Activated T-cell treated with anti-CD3 and anti-CD28 coated beads for 1 hour (primary cell): Measurements from ENCODE around the gene KLHDC9.
A peak's percentile ranks its signal among the peaks of the same experiment; 100 is the strongest.
"Not testable (repeated sequence)": the region's sequence is repeated elsewhere in the genome, so short reads cannot be mapped to it uniquely, and the experiment has no call there.

Source experiments
- DNase-seq: peaks from one replicate; pipeline ENCODE4 v3.0.0-alpha.2; 2020; ENCODE audit warnings: low read depth

The KLHDC9 gene

DNA sequence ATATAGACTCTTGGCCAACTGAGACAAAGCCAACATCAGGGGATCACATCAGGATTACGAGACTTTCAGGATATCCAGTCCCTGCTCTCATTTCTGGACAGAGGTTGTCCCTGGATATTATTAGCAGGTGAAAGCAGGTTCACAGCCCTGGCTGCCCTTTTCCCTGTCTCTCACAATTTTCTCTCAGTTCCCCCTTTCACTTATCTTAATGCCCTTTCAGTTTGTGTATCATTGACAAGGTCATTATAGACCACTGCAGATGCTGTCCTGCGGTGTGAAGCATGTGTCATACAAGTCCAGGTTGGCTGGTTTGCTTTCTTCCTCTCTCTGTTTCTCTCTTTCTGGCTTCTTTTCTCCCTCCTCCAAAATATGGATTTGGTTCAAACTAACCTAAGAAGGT lies 2.1 kb upstream of the KLHDC9 start:
- no peak for DNase-seq

DNA sequence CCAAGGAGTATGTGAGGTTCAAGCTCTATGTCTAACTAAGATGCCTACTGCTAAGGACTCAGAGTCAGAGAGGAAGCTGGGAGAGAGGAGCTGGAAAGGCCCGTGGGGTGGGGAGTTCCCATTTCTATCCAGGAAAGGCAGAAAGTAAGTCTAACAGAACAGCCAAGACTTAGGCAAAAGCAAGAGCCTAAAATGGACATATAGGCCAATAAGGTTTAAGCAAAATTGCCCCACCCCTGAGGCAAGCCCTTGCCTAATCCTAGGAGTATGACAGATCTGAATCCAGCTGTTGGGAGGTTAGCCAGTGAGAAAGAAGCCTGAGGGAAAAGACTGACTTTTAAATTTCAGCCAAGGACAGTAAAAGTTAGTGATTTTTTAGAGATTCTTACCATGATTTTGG lies 1.6 kb upstream of the KLHDC9 start:
- DNase-seq = no peak

DNA sequence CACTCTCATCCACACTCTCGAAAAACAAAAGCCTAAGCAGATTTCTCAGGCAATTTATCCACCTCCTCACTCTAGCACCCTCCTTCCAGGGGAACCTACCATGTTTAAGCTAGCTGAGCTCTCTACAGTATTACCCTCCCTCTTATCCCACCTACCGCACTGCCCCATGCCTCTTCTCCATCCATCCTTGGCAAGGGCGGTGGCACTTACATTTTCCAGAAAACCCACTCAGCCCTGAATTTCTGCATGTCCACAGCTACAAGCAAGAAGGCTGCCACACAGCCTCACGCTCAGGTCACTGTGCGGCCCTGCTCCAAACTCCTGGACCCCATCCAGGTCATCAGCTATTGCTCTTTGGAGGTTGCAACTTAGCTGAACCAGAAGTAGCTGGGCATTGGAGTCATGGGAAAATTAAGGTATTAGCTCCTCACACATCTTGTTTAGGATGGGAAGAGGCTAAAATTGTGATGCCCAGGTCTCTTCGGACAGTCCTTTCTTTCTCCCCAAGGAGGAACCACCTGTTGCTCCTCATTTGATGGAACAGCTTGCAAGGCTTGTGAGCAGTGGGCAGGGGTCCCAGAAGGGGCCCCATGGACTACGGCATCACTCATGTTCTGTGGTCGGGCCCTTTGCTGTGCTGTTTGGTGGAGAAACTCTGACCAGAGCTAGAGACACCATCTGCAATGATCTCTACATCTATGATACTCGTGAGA lies 1.1 kb downstream of the KLHDC9 start:
- DNase-seq = no peak

DNA sequence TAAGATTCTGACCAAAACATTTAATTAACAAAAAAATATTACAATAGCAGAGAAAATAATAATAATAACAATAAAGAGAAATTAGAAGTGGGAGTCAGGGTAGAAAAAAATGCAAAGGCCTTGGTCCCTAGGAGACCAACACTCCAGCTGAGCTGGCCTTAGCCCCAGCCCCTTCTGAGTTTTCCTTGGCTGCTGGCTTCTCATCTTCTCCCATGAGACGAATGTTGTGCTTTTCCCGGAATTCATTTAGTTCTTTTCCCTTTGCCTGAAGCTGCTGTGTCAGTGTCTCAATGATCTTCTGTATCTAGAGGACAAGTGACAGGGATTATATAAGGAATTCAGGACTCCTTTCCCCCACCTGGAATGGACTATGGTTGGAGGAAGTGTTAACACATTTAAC lies 2.4 kb downstream of the KLHDC9 start:
- DNase-seq = no peak

DNA sequence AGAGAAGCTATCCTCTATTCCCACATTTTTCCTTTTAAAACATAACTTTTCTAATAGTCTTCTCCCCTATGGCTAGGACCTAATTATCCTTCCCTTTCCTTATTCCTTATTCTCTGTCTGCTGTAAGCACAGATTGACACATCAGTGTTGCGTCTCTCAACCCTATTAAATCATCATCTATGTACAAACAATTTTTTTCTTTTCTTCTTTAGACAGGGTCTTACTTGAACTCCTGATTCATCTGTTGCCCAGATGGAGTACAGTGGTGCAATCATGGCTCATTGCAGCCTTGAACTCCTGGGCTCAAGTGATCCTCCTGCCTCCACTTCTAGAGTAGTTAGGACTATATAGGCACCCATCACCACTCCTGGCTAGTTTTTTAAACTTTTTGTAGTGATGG lies 8.3 kb downstream of the KLHDC9 start:
- no peak for DNase-seq

DNA sequence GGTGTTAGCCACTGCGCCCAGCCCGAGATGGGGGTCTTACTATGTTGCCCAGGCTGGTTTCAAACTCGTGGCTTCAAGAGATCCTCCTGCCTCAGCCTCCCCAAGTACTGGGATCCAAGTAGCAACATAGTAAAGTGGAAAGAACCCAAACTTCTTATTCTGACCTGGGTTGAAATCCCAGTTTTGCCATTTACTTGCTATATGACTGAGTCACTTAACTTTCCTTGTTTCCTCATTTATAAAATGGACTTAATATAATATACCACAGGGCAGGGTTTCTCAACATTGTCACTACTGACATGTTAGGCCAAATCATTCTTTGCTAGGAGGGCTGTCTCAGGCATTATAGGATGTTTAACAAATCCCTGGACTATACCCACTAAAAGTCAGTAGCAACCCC lies 13.0 kb downstream of the KLHDC9 start:
- DNase-seq = no peak

DNA sequence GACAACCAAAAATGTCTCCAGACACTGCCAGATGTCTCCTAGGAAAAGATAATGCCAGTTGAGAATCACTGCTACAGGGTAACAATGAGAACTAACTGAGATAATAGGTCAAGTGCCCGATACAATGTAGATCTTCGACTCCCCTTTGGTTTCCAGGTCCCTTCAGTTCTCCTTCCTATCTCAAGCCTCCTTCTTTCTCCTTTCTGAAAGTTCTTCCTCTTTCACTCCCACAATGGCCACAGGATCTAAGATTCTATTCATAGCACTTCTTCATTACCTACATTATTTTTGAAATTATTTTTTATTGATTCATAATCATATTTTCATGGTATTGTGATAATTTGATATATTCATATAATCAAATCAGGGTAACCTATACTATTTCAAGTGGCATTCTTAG lies 13.4 kb downstream of the KLHDC9 start:
- DNase-seq = no peak

DNA sequence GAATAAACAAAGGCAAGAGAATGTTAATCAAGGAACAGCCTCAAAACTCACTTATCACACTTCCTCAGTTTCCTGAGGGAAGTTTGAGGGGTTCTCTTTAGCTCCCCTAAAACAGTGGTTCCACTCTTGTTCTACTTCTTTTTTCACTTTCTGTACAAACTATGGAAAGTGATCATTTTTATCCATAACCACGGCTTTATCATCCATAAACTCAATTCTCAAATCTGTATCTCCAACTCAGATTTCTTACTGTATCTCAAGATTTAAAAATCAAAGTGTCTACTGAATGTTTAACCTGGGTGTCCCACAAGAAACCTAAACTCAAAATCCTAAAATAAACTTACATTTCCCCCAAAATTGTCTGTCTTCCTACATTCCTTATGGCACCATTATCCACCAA lies 15.8 kb downstream of the KLHDC9 start:
- no peak for DNase-seq

DNA sequence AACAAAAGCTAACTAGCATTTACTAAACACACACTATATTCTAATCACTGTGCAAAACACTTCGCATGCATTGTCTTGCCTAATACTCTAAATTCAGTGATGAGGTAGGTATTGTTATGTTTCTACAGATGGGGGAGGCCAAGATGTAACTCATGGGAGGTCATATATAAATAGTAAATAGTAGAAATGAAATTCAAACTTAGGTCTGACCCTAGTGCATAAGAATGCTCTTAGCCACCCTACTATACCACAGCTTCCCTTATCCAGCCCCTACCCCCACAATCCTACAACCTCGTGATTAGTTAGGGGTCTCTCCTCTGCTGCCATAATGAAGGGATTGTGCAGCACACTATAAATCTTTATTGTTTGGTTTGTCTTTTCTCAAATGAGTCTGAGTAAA lies 16.4 kb downstream of the KLHDC9 start:
- DNase-seq = no peak

DNA sequence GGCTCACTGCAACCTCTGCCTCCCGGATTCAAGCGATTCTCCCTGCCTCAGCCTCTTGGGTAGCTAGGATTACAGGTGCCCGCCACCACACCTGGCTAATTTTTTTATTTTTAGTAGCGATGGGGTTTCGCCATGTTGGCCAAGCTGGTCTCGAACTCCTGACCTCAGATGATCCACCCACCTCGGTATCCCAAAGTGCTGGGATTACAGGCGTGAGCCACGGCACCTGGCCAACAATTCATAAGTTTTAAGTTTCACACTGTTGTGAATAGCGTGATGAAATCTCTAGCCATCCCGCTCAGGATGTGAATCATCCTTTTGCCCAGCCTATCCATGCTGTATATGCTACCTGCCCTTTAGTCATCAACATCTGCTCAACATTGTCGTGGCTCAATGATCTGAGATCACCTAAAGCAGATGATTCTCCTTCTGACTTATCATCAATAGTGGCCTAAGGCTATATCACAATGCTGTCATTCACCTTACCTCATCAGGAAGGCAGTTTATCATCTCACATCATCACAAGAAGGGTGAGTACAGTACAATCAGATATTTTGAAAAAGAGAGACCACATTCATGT lies 17.1 kb downstream of the KLHDC9 start:
- DNase-seq = no peak

DNA sequence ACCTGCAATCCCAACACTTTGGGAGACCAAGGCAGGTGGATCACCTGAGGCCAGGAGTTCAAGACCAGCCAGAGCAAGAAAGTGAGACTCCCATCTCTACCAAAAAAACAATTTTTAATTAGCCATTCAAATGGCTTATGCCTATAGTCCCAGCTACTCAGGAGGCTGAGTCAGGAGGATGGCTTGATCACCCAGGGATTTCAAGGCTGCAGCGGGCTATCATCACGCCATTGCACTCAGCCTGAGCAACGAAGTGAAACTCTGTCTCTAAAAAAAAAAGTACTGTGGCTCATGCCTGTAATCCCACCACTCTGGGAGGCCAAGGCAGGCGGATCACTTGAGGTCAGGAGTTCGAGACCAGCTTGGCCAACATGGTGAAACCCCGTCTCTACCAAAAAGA lies 17.8 kb downstream of the KLHDC9 start:
- DNase-seq = not testable (repeated sequence)

DNA sequence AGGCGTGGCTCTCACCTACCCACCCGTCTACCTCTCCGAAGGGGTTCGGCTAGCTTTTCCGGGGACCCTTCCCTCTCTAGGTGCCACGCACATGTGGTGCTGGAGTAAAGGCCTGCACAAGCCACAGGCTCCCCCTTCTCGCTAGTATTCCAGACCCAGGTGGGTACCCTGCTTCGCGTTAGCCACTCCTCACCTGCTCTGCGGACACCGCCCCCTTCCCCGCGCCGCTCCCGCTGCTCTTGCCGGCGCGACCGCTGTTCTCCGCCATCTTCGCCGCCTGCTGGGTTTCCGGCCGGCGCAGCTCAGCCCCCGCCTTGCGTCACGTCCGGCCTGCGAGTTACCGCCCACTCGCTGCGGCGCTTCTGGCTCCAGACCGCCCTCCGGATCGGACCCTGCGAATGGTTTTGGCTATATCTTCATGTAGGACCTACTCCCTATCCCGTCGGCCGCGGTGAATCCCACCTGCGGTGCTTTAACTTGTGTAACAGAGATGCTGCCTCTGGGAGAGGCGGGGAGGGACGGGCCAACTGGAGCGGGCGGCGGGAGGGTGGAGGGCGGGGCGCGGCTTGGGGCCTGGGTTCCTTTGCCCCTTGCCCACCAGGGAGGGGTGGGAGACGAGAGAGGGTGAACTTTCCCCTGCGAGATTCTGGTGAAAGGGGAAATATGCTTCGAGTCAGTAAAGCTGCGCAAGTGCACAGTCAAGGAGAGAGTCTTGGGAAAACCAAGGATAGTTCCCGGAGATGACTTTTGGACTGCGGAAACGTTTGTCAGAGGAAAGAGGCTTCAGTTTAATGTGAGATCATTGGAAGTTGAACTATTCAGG lies 19.8 kb downstream of the KLHDC9 start, which contains the start of the genes NIT1 and PFDN2:
NIT1 (plus strand) TSS at position 347 of the 823 bp plus-strand sequence; CDS start at position 419, 72 bp downstream.
PFDN2 (minus strand) TSS at position 279 of the 823 bp plus-strand sequence; CDS start at position 268, 11 bp downstream.
- peak; percentile 72 for DNase-seq

DNA sequence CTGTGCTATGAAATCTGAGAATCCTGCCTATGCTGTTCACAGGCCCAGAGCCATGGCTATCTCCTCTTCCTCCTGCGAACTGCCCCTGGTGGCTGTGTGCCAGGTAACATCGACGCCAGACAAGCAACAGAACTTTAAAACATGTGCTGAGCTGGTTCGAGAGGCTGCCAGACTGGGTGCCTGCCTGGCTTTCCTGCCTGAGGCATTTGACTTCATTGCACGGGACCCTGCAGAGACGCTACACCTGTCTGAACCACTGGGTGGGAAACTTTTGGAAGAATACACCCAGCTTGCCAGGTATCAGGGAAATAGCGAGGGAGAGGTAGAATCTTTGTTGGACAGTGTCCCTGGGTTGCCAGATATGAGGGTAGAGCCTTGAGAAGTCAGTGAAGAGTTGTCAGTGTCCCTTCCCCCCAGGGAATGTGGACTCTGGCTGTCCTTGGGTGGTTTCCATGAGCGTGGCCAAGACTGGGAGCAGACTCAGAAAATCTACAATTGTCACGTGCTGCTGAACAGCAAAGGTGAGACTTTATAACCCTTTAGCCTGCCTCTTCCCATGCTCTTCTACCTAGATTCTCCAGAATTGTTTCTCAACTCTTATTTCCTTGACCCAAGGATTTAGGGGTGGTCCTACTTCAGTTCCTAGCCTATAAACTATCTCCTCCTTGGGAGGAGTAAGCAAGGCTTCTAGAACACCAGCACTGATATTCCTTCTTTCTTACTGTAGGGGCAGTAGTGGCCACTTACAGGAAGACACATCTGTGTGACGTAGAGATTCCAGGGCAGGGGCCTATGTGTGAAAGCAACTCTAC lies 21.1 kb downstream of the KLHDC9 start:
- DNase-seq = peak; percentile 24

DNA sequence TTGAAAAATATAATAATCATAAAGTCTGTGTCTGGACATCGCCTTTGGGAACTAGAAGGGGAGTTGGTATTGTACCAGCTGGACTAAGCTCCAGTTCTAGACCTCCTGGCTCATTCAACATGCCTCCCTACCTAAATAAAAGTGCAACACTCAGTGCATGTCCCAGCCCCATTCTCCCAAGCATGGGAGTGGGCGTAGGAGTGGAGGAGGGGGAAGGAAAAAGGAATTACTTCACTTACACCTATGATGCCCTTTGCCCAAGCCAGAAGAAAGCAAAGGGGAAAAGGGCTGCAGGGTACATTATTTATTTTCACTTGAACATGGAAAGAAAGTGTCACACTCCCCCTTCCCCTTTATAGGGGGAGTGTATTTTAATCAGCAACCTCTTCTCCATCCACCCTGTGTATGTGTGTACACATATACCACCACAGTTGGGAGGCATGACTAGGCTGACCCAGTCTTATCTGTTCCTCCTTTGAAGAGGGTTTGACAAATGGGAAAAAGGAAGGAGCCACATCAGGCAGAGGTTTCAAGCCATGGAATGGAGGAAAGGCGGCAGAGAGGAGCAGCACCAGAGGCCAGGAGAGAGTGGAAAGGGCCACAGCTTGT lies 23.0 kb downstream of the KLHDC9 start:
- DNase-seq = no peak

DNA sequence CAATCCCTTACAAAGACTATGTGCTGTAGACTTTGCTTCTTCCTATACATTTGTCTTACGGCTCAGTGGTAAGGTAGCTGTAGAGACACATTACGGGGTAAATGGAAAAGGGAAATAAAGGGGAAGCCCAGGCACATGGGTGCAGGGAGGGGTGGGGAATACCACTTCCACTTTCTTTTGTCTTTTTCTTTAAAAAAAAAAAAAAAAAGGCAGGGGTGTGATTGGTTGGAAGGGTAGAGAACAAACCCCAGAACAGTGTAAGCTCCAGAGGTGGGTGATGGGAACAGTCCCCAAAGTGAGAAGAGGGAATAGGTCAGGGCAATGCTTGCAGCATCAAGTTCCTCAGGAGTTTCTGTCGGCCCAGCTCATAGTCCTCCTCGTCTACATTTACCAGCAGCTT lies 23.7 kb downstream of the KLHDC9 start:
- no peak for DNase-seq

DNA sequence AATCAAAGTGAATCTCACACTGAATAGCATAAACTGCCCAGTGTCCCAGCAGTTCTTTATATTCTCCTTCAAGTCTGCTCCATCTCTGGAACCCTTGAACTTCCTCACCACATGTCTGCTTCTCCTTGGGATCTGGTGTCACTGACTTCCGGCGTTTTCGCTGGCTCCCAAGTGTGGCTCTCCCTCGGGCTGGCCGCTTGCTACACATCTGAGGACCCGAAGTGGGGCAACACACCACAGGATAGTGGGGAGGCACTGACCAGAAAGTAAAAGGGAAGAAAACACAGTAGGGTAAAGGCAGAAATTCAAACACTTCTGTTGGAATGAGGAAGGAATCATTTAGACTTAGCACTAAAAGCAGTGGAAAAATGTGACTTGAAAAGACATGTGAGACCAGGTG lies 24.8 kb downstream of the KLHDC9 start:
- DNase-seq = no peak

DNA sequence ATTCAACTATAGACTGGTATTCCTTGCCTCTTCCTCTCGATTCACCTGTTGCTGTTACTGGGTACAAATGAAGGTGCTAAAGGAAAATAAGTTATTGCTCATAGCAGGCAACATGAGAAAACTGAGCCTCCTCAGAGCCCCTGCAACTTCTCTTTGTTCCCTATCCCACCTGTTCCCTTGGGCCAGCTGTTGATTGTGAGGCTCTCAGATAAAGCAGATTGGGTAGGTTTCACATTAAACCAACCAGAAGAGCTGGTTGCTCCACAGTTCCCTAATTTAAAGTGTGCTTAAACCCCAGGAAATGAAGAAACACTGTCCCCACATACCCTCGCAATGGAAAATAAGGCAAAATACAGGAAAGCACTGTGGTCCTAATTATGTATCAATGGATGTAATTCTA lies 29.5 kb downstream of the KLHDC9 start:
- no peak for DNase-seq

DNA sequence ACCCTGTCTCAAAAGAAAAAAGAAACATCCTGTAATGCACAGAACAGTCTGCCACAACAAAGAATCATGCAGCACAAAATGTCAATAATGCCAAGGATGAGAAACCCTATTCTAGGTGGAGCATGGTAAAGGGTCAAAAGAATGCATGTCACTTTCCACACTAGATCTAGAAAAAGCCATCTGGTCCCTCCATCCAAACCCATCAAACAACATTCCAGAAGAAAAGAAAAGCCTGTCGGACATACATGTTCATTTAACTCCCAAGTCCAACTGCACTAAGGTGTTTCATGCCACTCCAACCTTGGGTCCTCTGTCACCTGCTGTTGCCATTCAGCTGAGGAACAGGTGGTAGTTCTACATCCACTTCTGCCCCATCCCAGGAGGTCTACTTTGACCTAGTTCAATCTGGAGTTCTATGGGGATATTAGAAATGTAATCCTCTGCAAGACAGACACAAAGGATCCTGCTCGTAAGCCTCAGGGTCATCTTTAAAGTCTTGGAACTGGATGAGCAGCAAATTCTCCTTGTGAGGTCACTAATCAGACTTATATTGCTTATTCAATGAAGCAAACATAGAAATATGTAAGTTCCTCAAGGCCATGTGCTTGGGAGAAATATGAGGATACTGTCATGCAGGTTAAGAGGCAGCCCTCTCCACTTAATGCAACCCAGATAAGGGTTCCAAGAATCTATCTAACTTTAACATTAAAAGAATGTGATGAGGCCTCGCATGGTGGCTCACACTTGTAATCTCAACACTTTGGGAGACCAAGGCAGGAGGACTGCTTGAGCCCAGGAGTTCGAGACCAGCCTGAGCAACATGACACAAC lies 30.6 kb downstream of the KLHDC9 start:
- DNase-seq = no peak

DNA sequence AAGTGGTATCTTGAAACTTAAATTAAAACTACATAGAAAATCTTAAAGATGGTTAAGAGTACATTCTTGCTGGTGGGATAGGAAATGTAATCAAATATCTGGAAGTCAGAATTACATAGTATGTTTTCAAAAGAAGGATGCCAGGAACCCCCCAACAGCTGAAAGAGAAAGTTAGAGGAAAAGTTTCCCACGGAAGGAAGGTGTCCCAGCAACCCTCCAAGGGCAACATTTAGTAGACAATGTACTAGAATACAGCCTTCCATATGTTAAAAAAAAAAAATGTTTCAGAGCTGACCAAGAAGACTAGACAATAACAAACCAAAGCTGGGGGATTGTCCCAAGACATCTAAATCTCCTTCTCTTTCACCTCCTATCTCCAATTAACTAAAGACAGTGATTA lies 32.1 kb downstream of the KLHDC9 start:
- DNase-seq = no peak

DNA sequence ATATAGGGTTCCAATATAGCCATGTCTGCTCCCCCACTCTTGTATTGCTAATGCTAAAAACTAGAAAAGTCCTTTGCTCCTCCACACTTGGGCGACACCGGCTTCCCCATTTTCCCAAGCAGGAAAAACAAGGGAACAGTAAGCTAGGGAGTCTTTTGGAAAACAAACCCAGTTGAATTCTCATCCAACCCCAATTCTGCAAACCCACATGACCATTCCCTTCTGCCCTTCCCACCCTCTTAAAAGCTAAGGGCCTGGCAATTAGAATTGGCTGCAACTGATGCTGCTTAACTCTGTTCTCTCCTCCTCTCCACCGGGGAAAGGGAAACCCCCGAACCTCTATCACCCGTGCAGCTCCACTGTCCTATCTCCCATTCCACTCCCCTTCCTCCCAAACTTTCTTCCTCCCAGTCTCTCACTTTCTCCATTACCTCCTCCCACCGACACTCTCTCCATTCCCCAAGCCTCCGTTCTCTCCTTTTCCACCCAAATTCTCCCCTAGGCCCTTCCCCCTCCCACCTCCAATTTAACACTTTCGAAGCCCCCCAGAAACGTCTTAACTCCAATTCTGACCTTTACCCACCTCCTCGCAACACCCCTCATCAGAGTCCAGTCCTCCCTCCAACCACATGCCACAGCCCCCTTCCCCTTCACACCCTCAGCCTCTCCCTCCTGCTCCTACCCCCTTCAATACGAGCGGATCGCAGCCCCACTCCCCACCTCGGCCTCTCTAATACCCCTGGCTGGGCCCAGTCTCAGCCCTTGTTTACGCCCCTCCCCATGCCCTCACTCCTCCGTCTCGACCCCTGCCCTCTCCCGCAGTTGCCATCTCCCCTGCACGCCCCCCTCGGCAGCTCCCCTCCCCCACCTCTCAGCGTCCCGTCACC lies 33.6 kb downstream of the KLHDC9 start:
- no peak for DNase-seq
